Esophagus muscularis mucosa (tissue), 3 donors: Measurements from ENCODE around the gene FAM120AOS.

Experiments
- CTCF ChIP-seq, 3 experiments: fragments of 200-600 bp in 2 of 3; fragments of 450-650 bp in 1 of 3; sonication (generic) in 2 of 3; IDR thresholded peaks; one replicate each; pipeline ENCODE4 v1.5.1; 2017 to 2019; ENCODE audit warnings: antibody characterized with exemption in 3 of 3, mild to moderate bottlenecking in 2 of 3, moderate library complexity in 1 of 3
- POLR2A ChIP-seq: fragments of 450-650 bp; IDR thresholded peaks from one replicate; pipeline ENCODE4 v1.6.1; 2017; ENCODE audit warnings: antibody characterized with exemption, moderate library complexity, mild to moderate bottlenecking, low read depth
- POLR2AphosphoS5 ChIP-seq, 2 donors: sonication (generic); formaldehyde crosslinking; IDR thresholded peaks; one replicate each; pipeline ENCODE4 v1.6.1; 2017; ENCODE audit warnings: antibody characterized with exemption in 2 of 2

GRCh38 chr9:93416530-93417235 is 36.7 kb downstream of the FAM120AOS start:
- TF ChIP-seq CTCF (IDR thresholded peaks at IDR 0.05) (no peak), POLR2AphosphoS5 (IDR thresholded peaks at IDR 0.05) (no peak), POLR2A (no peak)
